Tibial nerve (tissue), 4 donors: ENCODE measurements around the gene GINS1.

Experiments
- EP300 ChIP-seq, 2 donors: sonication (generic); formaldehyde crosslinking; IDR thresholded peaks; one replicate each; pipeline ENCODE4 v1.6.1; 2017; ENCODE audit warnings: antibody characterized with exemption in 2 of 2, mild to moderate bottlenecking in 1 of 2
- POLR2A ChIP-seq, 2 donors: fragments of 450-650 bp; IDR thresholded peaks; one replicate each; pipeline ENCODE4 v1.6.1; 2017; ENCODE audit warnings: antibody characterized with exemption in 2 of 2, mild to moderate bottlenecking in 2 of 2, moderate library complexity in 2 of 2
- TF ChIP-seq, protein P1 (sequence below), 5 experiments: fragments of 200-600 bp in 3 of 5; fragments of 450-650 bp in 2 of 5; sonication (generic) in 3 of 5; IDR thresholded peaks; one replicate each; pipeline ENCODE4 v1.5.1; 2016 to 2019; ENCODE audit warnings: antibody characterized with exemption in 5 of 5, mild to moderate bottlenecking in 3 of 5, moderate library complexity in 2 of 5

DNA sequence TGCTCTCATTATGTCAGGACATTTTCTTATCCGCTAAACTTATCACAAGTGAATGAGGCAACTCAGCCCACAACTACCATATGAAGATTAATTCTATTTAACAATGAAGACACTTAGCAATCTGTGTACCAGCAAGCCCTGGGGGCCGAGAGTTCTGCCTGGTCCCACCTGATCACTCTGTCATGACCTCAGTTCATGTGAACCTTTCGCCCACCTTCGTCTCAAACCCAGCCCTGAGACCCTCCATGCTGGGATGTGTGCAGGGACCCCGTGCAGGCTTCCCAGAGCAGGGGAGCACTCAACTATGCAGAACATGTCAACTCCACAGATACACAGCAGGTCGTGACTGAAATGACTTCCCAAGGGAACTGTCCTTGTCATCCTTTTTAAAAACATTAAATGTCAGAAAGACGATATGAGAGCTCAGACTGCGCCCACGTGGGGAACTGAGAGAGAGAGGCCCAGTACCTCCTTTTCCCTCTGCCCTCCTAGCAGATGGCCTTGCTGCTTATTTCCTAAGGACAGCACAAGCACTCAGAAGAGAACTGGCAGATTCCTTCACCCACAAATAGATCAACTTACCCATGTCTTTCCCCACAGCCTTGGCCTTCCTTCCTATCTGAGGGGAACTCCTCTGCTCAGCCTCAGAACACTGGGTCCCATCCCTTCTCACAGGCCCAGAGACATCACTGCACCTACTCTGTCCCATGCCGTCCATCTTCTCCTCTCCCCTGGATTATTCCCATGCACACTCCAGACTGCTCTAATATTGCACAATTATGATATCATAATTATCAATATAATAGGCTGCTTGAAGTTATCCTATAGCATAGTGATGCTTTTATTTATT, 28.4 kb upstream of the GINS1 start:
- TF ChIP-seq, protein P1, sequence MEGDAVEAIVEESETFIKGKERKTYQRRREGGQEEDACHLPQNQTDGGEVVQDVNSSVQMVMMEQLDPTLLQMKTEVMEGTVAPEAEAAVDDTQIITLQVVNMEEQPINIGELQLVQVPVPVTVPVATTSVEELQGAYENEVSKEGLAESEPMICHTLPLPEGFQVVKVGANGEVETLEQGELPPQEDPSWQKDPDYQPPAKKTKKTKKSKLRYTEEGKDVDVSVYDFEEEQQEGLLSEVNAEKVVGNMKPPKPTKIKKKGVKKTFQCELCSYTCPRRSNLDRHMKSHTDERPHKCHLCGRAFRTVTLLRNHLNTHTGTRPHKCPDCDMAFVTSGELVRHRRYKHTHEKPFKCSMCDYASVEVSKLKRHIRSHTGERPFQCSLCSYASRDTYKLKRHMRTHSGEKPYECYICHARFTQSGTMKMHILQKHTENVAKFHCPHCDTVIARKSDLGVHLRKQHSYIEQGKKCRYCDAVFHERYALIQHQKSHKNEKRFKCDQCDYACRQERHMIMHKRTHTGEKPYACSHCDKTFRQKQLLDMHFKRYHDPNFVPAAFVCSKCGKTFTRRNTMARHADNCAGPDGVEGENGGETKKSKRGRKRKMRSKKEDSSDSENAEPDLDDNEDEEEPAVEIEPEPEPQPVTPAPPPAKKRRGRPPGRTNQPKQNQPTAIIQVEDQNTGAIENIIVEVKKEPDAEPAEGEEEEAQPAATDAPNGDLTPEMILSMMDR (IDR thresholded peaks at IDR 0.05): no peak
- TF ChIP-seq POLR2A (IDR thresholded peaks at IDR 0.05) (no peak), EP300 (IDR thresholded peaks at IDR 0.05) (no peak)
